NCI-H526 treated with DMSO at 0.1 percent for 48 hours (cell line): Measurements from ENCODE around the gene SLC7A1.
"Not testable (repeated sequence)": the region's sequence is repeated elsewhere in the genome, so short reads cannot be mapped to it uniquely, and the experiment has no call there.

Experiments used
- DNase-seq: peaks from one replicate; lab custom pipeline; 2025; lab: John Stamatoyannopoulos, UW

The SLC7A1 gene

DNA sequence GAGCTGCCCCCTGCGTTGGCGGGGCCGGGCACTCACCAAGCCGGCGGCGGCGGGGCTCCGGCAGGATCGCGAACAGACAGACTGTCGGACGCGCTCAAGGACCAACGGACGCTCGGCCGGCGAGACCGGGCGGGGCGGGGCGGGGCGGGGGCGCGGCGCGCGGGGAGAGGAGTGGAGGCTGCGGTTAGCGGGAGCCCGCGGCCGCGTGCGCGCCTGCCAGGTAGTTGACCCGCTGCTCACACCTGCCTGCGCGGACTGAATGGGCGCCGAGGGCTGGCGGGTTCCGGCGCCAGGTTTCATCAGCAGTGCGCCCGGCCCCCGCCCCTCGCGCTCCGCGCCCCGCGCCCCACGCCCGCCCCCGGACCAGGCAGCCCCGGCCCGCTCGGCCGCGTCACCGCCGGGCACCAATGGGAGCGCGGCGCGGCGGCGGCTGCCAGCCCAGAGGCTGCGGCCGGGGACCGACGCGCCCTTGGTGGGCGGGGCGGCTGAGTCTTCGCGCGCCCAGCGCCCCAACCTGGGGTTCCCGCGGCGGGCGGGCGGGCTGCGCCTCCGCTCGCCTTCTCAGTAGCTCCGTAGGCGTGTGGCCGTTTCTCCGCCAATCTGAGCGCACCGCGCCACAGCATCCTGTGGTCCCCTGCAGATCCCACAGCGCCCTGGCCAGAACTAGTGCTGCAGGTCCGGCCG lies at the start of gene SLC7A1:
Gene SLC7A1, minus strand, starts transcription at position 309 of the 684 bp plus-strand sequence. CDS start 59,500 bp downstream, outside the sequence.
- peak; percentile 89 for DNase-seq

DNA sequence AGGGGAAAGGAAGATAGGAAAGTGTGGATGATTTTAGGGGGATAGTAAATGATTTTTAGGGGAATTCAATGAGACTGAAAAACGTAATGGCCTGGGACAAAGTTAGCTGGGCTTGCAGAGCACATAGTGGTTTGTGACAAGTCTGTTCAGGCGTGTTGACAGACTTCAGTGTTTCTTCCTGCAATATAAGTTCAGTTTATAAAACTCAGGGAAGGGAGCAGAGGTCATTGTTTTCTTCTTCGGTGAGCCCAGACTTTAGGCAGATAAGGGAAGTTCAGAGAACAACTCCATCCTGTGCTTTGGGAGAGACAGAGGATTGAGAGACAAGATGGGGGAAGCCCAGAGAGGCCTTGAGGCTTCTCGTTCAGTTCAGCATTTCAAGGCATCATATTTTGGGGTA lies 45.2 kb upstream of the SLC7A1 start:
- no peak for DNase-seq

DNA sequence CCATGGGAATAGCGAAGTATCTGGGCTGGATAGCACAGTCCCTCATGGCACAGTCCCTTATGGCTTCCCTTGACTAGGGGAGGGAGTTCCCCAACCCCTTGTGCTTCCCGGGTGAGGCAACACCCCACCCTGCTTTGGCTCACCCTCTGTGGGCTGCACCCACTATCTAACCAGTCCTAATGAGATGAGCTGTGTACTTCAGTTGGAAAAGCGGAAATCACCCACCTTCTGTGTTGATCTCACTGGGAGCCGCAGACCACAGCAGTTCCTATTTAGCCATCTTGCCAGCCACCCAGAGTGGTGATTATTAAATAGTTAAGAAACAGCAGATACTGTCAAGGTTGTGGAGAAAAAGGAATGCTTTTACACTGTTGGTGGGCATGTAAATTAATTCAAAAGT lies 41.3 kb upstream of the SLC7A1 start:
- not testable (repeated sequence) for DNase-seq

DNA sequence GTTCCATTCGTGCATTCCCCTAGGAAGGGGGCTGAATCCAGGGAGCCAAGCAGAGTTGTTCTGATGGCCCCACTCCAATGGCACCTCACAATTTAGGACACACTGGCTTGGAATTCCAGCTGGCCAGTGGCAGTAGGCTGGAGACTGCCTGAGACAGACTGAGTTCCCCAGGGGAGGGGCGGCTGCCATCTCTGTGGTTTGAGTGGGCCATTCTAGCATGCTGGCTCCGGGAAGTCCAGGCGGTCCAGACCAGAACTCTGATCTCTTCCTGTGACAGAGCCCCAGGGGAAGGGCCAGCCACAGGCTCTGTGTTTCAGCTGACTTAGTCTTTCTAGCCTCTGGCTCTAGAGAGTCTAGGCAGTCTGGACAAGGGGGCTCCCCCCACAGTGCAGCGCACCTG lies 29.5 kb upstream of the SLC7A1 start:
- DNase-seq: no peak

DNA sequence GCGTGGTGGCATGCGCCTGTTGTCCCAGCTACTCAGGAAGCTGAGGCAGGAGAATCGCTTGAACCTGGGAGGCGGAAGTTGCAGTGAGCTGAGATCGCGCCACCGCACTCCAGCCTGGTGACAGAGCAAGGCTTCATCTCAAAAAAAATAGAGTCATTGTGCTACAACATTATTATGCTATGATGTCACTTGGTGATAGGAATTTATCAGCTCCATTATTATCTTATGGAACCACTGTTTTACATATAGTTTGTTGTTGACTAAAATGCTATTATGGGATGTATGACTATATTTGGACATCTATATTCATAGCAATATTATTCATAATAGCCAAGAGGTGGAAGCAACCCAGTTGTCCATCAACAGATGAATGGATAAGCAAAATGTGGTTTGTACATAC lies 26.4 kb upstream of the SLC7A1 start:
- no peak for DNase-seq

DNA sequence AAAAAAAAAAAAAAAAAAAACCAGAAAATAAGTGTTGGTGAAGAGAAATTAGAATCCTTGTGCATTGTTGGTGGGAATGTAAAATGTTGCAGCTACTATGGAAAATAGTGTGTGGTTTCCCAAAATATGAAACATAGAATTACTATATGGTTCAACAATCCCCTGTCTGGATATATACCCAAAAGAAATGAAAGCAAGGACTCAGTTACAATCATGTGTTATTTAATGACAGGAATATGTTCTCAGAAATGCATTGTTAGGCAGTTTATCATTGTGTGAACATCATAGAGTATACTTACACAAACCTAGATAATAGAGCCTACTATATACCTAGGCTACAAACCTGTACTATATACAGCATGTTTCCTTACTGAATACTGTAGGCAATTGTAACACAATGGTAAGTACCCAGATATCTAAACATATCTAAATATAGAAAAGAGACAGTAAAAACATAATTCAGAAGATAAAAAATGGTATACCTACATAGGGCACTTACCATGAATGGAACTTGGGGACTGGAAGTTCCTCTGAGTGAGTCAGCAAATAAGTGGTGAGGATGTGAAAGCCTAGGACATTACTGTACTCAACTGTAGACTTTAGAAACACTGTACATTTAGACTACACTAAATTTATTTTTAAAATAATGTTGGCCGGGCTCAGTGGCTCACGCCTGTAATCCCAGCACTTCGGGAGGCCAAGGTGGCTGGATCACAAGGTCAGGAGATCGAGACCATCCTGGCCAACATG lies 25.7 kb upstream of the SLC7A1 start:
- DNase-seq: no peak

DNA sequence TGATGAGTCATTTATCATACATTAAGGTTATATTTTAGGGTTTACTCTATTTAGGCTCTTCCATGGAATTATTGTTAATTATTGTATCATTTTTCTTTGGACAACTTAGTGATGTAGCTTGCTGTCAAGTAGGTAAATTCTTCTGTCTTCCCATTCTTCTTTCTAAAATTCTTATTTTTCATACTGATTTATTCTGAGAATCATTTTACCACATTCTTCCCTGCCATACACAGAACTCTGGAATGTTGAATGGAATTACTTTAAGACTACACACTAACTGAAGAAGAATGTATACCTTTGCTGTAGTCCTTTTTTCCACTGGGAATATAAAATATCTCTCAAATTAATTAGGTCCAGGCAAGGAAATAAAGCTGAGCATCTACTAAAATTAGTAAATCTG lies 24.5 kb upstream of the SLC7A1 start:
- DNase-seq: no peak

DNA sequence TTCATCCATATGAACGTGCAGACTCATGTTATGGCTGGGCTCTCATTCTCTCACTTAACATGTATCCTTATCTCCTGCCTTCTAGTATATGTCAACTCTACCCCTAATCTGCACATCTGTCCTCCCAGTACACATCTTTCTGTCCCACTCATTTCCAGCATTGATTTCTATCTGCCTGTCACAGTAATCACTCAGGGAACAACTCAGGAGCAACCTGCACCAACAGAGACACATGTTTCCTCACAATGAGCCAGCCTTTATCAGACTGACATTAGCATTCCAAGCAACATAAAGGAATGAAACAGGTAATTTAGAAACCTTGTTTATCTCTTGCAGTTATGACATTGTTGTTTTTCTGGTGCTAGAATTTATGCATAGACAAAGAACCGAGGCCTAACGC lies 17.6 kb upstream of the SLC7A1 start:
- no peak for DNase-seq

DNA sequence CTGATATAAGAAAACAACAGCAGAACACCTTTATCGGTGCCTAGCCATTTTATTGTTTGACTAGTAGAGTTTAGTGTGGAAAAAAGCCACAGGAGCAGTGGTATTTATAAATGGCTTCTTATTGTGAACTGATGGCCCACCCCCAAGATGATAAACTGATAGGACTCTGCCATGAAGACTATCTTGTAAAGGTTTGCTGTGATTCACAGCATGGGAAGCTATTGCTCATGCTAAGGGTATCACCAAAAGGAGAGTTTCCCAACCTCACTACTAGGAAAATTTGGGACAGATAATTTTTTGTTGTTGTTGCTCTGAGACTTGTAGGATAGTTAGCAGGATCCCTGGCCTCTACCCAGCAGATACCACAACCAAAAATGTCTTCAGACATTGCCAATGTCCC lies 12.0 kb upstream of the SLC7A1 start:
- DNase-seq: no peak

DNA sequence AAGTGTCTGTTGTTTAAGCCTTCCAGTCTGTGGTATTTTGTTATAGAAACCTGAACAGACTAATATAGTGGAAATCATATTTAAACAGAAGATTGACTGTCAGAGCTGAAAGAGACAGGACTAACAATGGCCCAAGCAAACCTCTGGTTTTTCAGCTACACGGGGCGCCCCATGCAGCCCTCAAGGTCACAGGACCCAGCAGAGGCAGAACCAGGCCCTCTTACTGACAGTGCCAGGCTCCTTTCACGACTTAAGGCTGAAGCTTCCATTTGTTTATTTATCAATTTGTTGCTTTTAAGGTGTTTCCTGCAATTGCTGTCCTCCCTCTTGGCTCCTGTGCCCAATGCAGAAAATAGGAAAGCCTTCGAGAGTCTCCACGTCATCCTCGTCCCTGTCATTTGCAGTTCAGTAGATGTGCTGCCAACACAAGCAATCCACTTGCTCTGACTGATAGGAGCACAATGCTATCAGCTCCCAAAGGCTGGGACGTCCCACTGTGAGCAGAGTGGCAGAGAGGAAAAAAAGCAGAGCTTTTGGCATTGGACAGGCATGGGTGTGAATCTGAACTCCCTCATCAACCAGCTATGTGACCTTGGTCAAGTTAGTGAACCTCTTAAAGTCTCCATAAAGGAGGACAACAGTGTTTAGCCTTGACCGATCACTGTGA lies 10.5 kb upstream of the SLC7A1 start:
- DNase-seq: no peak

DNA sequence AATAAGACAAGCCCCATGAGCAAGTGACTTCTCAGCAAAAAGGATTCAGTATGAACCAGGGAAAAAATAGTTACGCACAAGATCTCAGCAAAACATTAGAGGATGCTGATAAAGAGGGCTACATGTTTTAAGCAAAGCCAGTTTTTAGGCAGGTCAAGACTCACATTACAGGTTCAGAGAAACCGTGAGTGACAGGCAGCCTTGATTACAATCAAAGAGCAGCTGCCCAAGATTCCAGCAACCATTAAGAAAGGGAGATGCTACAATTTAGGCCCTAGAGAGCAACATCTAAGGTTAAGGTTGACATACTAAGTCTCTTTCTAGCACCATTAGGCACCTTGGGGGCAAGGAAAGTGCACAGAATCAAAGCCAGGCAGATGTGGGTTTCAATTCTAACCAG lies 2.8 kb upstream of the SLC7A1 start:
- no peak for DNase-seq

DNA sequence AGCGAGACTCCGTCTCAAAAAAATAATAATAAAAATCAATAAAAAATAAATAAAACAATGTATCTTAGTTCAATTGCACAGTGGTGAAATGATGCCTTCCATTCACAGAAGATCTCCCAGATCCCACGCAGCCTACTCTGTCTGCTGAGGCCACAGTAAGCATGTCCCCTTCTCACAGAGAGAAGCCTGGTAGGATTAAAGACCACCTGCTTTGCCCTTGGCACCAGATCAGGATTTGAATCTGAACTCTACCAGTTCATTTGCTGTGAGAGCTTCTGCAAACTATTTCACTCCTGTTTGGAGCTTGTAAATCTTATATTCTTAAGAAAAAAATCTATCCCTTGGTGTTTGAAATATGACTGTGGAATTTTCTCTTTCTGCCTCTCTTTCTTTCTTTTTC lies 2.2 kb upstream of the SLC7A1 start:
- DNase-seq: no peak

DNA sequence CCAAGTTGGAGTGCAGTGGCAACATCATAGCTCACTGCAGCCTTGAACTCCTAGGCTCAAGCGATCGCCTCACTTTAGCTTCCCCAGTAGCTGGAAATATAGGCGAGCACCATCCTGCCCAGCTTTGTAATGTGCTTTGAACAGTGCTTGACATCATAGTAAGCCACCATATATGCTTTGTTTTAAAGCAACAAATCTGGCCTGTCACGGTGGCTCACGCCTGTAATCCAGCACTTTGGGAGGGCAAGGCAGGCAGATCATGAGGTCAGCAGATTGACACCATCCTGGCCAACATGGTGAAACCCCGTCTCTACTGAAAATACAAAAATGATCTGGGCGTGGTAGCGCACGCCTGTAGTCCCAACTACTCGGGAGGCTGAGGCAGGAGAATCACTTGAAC lies 1.8 kb upstream of the SLC7A1 start:
- no peak for DNase-seq

DNA sequence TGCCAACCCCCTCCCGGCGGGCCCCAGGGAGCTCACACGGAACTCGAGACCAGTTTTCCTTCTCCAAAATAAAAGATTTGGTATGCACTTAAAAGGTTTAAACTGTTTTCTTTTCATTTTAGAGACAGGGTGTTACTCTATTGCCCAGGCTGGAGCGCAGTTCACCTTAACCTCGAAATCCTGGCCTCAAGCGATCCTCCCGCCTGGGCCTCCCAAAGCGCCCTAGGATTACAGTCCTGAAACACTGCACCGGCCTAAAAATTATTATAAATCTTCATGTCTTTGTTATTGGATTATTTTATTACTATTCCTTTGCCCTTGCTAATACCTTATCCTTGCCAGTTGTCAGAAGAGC lies 553 bp upstream of the SLC7A1 start:
- DNase-seq: no peak

DNA sequence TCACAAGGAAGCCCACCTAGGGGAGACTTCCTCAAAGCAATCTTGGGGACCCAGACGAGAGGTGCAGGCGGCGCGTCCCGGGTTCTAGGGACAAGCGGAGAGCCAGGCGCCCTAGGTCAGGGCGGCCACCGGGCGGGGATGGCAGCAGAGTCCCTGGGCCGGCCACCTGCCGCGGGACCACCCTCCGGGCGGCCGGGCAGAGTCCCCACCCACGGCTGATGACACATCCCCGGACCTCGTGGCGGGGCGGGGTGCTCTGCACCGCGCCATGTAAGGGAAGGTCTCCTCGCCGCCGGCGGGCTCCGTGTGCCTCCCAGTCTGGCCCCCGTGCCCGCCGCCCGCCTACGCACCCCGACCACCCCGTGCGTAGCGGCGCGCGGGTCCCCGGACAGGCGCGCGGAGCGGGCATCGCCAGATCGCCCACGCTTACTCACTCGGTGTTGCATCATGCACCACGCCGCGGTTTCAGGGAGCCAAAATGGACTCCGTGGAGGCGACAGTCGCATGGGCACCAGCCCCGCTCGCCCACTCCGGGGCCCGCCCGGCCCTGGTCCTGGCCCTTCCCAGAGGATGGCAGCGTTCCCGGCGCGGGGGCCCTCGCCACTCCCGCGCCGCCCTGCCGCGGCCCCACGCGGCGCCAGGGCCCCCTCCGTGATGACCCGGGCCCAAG lies 643 bp downstream of the SLC7A1 start:
- peak; percentile 9 for DNase-seq

DNA sequence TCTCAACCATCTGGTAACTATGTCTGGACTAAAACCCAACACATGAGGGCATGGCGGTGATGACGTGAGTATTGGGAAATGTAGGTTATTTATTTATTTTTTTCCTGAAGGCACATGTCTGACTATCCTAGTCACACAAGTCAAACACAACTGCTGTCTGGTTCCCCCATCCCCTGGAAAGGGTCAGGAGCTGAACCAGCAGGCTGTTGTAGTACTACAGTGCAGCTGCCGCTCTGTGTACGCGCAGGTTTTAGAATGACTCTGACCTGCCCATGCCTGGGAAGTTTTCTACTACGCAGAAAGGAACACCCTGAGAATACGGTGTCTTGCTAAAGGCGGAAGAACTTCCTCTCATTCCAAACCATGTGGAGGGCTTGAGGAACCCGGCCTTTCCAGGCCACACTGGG lies 1.2 kb downstream of the SLC7A1 start:
- peak; percentile 69 for DNase-seq

DNA sequence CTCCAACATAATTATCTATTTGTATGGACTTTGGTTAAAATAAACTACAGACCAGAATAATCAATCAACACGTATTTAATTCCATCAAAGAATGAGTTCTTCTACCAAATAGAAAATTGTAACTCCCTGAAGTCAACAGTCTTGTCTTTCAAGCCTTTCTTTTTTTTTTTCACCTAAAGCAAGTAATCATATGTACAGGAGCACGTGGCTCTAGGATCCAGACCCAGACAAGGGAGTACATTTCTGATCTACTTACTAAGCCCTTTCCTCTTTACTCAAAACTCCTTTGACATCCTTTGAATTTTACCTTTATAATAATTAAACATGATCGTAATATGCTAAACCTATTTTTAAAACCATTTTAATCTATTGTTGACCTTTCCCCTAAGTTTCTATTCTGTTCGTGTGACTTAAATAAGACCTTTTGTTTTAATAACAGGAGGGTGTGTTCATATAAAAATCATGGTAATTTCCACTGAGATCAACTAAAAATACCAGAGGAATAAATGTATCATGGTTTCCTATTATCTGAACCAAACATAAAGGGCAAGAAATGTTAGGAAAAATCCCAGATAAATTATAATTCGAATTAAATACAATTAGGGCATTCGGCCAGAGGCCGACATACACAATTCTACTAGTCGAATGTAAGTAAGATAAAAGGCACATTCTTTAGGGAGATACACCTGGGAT lies 1.7 kb downstream of the SLC7A1 start:
- peak; percentile 41 for DNase-seq

DNA sequence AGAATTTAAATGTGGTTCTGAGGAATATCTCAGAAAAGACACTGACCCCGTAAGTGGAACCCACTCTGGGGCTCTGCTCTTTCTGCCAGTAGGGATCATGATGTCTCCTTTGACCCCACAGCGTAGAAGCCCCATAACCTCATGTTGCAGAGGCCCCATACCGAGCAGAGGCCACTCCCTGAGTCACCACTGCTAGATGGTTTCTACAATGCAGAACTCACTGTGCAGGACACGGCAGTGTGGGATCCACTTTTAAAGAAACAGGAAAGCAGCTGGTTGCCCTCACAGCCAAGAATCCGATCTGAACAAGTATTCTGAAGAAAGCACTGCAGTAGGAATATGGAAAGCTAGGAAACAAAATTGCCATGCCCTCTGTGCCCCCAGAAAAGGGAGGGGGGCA lies 4.2 kb downstream of the SLC7A1 start:
- no peak for DNase-seq

DNA sequence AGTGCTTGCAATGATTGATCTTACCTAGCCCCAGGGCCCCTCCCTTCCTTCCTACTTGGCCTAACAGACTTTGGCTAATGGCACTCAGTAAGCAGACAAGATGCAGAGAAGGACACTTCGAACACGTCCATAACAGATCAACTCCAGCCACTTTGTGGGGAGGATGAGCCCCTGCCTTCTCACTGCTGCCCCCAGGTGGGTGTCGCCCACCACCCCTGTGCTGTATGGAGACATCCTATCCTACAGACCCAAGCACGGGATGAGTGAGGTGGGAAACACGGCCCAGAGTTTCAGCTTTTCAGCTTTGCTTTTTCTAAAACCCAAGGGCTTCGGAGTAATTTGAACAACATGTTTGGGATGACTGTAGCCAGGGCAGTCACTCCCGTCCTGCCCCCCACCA lies 5.5 kb downstream of the SLC7A1 start:
- no peak for DNase-seq

DNA sequence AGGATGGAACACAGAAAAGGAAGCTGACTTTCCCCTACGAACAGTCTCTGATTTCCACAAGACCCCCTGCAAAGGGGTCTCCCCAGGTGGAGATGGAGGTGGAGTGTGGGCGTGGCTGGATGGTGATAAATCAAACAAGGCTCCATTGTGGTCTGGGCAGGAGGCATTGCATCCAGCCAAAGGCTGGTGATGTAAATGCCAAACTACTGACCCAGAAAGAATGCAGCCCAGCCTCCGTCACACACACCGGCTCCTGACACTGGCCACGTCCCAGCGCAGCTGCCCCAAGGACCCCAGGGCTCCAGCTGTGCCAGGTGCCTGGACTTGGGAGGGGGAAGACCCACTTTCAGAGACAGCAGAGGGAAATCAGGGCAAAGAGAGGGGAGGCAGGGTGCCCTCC lies 6.3 kb downstream of the SLC7A1 start:
- no peak for DNase-seq

DNA sequence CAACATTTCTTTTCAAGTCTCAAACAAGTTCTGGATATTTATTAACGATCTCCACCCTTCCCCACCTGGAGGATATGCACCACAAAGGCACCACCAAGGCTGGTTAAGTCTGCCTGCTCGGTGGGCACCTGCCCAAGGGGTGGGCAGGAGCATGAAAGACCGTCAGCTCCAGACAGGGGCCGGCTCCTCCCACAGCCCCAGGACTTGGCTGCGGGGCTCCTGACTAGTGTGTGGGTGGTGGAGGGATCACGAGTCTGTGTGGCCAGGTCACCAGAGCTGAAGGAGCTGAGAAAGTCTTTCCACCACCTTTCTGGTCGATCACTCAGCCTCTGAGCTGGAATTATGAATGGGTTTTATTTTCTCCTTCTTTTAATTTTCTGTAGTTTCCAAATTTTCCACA lies 7.8 kb downstream of the SLC7A1 start:
- no peak for DNase-seq
